K562 (cell line): ENCODE data around the gene STAT6. TPM values are rescaled to one million over a fixed set of nuclear protein-coding genes. Genes with fewer than 3 reads are reported as not detected.

Experiments used
- FOXP1 ChIP-seq: sonication (generic); formaldehyde crosslinking; IDR thresholded peaks from 2 replicates; pipeline ENCODE4 v1.8.0; 2022; ENCODE audit warnings: mild to moderate bottlenecking, missing genetic modification reagents
- MED1 ChIP-seq: sonication (generic); formaldehyde crosslinking; IDR thresholded peaks from 2 replicates; pipeline ENCODE4 v1.8.1; 2023; ENCODE audit warnings: missing genetic modification reagents, borderline replicate concordance
- OTX1 ChIP-seq: fragments of 450-650 bp; formaldehyde crosslinking; IDR thresholded peaks from 2 replicates; pipeline ENCODE4 v1.4.0; 2022; ENCODE audit warnings: mild to moderate bottlenecking
- RAD21 ChIP-seq, 2 experiments: fragments of 250-450 bp in 1 of 2; fragments of 450-650 bp in 1 of 2; sonication (Bioruptor Pico) in 1 of 2; formaldehyde crosslinking in 1 of 2; IDR thresholded peaks in 1 of 2; conservative IDR thresholded peaks in 1 of 2; 2 replicates each; pipeline versions ENCODE4 v1.4.0 to v1.8.0; 2020 to 2022; ENCODE audit warnings: mild to moderate bottlenecking in 2 of 2, moderate library complexity in 1 of 2
- SIRT6 ChIP-seq: IDR thresholded peaks from one replicate; pipeline ENCODE4 v1.6.1; 2012; ENCODE audit warnings: low read depth, mild to moderate bottlenecking, control low read depth, inconsistent platforms, low read length, moderate library complexity
- polyA plus RNA-seq, 8 experiments: library from polyadenylated mRNA; depleted of rRNA in 4 of 8; stranded (reverse) in 5 of 8; unstranded in 3 of 8; fragments of >200 nt; fragmentation: Nextera tagmentation in 2 of 8; fragmentation: Illumina TruSeq in 1 of 8; extraction: Ambion mirVana in 2 of 8; extraction: Trizol in 1 of 8; gene quantifications; 2 replicates each; pipeline versions ENCODE4 v1.2.1 to v1.2.3, GENCODE V29; 2011 to 2014; ENCODE audit warnings: inconsistent platforms in 1 of 8, missing spikeins in 1 of 8
- total RNA-seq, 7 experiments: library from RNA; depleted of rRNA in 6 of 7; stranded (reverse); fragments of >200 nt in 6 of 7; fragmentation: Illumina TruSeq in 2 of 7; extraction: Trizol in 2 of 7; gene quantifications; 2 replicates each; pipeline versions ENCODE4 v1.2.1 to v1.2.3, GENCODE V29; 2011 to 2021; ENCODE audit warnings: low replicate concordance in 1 of 7
- TF ChIP-seq, protein P1 (sequence below): sonication (generic); formaldehyde crosslinking; IDR thresholded peaks from 2 replicates; pipeline ENCODE4 v1.8.1; 2023; ENCODE audit warnings: missing genetic modification reagents, mild to moderate bottlenecking, borderline replicate concordance
- TF ChIP-seq, protein P2 (sequence below), 2 experiments: fragments of 150-350 bp in 1 of 2; IDR thresholded peaks; 2 replicates each; pipeline ENCODE4 v1.6.1; 2012 to 2016; ENCODE audit warnings: low read depth in 2 of 2, low read length in 2 of 2, mild to moderate bottlenecking in 1 of 2, moderate library complexity in 1 of 2
- TF ChIP-seq, protein P3 (sequence below), 2 experiments: fragments of 450-650 bp; IDR thresholded peaks; 2 replicates each; pipeline ENCODE4 v1.6.1; 2018; ENCODE audit warnings: mild to moderate bottlenecking in 2 of 2, low read depth in 1 of 2; ENCODE audit not compliant: partially characterized antibody in 2 of 2
- TF ChIP-seq, protein P4 (sequence below): fragments of 450-650 bp; conservative IDR thresholded peaks from 2 replicates; pipeline ENCODE4 v1.6.1; 2016; ENCODE audit warnings: missing genetic modification characterization, low read depth, mild to moderate bottlenecking, control low read depth, missing compliant biosample characterization
- TF ChIP-seq, protein P5 (sequence below): sonication (generic); formaldehyde crosslinking; IDR thresholded peaks from 2 replicates; pipeline ENCODE4 v1.8.0; 2022; ENCODE audit warnings: mild to moderate bottlenecking, missing genetic modification reagents

Gene STAT6
- total and polyA plus RNA-seq, 9 of the 15 experiments (the other 6 are each of a cell fraction or from before 2014, with no cell fraction given) = 2.4 to 49.5 (median 26.5) TPM

DNA sequence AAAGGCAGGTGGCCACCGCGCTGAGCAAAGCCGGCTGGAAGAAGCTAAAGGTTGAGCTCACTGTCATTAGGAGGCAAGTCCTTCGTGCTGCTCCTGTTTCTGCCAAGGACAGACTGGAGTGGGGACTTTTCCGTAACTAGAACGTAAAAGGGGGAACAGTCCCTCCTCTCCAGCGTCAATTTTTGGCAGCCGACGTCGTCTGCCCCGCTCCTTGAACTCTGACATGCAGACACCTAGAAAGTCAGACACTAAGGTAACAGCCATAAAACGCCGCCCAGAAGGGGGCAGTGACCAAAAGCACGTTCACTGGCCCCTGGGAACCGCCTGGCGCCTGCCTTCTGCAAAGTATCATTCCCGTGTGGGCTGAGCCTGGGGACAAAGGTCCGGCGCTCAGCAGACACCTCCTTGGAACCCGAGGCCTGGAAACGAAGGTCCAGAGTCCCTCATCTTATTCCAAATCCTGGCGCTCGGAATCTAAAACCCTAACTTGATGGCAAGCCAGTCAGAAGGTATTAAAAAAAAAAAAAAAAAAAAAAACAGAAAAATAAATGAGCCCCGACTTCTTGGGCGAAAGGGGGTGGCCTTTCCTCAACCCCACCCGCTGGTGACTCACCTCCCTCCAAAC is 16.1 kb upstream of the STAT6 start (continued):
- TF ChIP-seq MED1 (CRISPR knock-in tag) (no peak), OTX1 (CRISPR knock-in tag) (no peak), FOXP1 (CRISPR knock-in tag) (no peak), SIRT6 (no peak), RAD21 (CRISPR knock-in tag; conservative IDR thresholded peaks at IDR 0.05 in 1 of 2, IDR thresholded peaks at IDR 0.05 in 1 of 2) (peak; percentile 40 to 62)
- TF ChIP-seq, protein P1, sequence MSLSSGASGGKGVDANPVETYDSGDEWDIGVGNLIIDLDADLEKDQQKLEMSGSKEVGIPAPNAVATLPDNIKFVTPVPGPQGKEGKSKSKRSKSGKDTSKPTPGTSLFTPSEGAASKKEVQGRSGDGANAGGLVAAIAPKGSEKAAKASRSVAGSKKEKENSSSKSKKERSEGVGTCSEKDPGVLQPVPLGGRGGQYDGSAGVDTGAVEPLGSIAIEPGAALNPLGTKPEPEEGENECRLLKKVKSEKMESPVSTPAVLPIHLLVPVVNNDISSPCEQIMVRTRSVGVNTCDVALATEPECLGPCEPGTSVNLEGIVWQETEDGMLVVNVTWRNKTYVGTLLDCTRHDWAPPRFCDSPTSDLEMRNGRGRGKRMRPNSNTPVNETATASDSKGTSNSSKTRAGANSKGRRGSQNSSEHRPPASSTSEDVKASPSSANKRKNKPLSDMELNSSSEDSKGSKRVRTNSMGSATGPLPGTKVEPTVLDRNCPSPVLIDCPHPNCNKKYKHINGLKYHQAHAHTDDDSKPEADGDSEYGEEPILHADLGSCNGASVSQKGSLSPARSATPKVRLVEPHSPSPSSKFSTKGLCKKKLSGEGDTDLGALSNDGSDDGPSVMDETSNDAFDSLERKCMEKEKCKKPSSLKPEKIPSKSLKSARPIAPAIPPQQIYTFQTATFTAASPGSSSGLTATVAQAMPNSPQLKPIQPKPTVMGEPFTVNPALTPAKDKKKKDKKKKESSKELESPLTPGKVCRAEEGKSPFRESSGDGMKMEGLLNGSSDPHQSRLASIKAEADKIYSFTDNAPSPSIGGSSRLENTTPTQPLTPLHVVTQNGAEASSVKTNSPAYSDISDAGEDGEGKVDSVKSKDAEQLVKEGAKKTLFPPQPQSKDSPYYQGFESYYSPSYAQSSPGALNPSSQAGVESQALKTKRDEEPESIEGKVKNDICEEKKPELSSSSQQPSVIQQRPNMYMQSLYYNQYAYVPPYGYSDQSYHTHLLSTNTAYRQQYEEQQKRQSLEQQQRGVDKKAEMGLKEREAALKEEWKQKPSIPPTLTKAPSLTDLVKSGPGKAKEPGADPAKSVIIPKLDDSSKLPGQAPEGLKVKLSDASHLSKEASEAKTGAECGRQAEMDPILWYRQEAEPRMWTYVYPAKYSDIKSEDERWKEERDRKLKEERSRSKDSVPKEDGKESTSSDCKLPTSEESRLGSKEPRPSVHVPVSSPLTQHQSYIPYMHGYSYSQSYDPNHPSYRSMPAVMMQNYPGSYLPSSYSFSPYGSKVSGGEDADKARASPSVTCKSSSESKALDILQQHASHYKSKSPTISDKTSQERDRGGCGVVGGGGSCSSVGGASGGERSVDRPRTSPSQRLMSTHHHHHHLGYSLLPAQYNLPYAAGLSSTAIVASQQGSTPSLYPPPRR (CRISPR knock-in tag) = no peak
- TF ChIP-seq, protein P2, sequence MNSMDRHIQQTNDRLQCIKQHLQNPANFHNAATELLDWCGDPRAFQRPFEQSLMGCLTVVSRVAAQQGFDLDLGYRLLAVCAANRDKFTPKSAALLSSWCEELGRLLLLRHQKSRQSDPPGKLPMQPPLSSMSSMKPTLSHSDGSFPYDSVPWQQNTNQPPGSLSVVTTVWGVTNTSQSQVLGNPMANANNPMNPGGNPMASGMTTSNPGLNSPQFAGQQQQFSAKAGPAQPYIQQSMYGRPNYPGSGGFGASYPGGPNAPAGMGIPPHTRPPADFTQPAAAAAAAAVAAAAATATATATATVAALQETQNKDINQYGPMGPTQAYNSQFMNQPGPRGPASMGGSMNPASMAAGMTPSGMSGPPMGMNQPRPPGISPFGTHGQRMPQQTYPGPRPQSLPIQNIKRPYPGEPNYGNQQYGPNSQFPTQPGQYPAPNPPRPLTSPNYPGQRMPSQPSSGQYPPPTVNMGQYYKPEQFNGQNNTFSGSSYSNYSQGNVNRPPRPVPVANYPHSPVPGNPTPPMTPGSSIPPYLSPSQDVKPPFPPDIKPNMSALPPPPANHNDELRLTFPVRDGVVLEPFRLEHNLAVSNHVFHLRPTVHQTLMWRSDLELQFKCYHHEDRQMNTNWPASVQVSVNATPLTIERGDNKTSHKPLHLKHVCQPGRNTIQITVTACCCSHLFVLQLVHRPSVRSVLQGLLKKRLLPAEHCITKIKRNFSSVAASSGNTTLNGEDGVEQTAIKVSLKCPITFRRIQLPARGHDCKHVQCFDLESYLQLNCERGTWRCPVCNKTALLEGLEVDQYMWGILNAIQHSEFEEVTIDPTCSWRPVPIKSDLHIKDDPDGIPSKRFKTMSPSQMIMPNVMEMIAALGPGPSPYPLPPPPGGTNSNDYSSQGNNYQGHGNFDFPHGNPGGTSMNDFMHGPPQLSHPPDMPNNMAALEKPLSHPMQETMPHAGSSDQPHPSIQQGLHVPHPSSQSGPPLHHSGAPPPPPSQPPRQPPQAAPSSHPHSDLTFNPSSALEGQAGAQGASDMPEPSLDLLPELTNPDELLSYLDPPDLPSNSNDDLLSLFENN (IDR thresholded peaks at IDR 0.05; ENCODE audit: low read depth in 2 of 2, low read length in 2 of 2) = no peak
- TF ChIP-seq, protein P3, sequence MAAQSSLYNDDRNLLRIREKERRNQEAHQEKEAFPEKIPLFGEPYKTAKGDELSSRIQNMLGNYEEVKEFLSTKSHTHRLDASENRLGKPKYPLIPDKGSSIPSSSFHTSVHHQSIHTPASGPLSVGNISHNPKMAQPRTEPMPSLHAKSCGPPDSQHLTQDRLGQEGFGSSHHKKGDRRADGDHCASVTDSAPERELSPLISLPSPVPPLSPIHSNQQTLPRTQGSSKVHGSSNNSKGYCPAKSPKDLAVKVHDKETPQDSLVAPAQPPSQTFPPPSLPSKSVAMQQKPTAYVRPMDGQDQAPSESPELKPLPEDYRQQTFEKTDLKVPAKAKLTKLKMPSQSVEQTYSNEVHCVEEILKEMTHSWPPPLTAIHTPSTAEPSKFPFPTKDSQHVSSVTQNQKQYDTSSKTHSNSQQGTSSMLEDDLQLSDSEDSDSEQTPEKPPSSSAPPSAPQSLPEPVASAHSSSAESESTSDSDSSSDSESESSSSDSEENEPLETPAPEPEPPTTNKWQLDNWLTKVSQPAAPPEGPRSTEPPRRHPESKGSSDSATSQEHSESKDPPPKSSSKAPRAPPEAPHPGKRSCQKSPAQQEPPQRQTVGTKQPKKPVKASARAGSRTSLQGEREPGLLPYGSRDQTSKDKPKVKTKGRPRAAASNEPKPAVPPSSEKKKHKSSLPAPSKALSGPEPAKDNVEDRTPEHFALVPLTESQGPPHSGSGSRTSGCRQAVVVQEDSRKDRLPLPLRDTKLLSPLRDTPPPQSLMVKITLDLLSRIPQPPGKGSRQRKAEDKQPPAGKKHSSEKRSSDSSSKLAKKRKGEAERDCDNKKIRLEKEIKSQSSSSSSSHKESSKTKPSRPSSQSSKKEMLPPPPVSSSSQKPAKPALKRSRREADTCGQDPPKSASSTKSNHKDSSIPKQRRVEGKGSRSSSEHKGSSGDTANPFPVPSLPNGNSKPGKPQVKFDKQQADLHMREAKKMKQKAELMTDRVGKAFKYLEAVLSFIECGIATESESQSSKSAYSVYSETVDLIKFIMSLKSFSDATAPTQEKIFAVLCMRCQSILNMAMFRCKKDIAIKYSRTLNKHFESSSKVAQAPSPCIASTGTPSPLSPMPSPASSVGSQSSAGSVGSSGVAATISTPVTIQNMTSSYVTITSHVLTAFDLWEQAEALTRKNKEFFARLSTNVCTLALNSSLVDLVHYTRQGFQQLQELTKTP (IDR thresholded peaks at IDR 0.05; ENCODE audit: low read depth in 1 of 2, partially characterized antibody in 2 of 2) = no peak
- TF ChIP-seq, protein P4, sequence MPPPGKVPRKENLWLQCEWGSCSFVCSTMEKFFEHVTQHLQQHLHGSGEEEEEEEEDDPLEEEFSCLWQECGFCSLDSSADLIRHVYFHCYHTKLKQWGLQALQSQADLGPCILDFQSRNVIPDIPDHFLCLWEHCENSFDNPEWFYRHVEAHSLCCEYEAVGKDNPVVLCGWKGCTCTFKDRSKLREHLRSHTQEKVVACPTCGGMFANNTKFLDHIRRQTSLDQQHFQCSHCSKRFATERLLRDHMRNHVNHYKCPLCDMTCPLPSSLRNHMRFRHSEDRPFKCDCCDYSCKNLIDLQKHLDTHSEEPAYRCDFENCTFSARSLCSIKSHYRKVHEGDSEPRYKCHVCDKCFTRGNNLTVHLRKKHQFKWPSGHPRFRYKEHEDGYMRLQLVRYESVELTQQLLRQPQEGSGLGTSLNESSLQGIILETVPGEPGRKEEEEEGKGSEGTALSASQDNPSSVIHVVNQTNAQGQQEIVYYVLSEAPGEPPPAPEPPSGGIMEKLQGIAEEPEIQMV = no peak
- TF ChIP-seq, protein P5, sequence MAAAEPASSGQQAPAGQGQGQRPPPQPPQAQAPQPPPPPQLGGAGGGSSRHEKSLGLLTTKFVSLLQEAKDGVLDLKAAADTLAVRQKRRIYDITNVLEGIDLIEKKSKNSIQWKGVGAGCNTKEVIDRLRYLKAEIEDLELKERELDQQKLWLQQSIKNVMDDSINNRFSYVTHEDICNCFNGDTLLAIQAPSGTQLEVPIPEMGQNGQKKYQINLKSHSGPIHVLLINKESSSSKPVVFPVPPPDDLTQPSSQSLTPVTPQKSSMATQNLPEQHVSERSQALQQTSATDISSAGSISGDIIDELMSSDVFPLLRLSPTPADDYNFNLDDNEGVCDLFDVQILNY (CRISPR knock-in tag) = no peak
